OCI-LY7 (cell line): ENCODE data around the gene ATG16L2. TPM values are rescaled to one million over a fixed set of nuclear protein-coding genes. Genes with fewer than 3 reads are reported as not detected.

Experiments
- BruUV-seq: library from RNA; stranded (reverse); fragments of 400-500 nt; replicated peaks from 2 replicates; lab custom pipeline; 2021; lab: Mats Ljungman, UMichigan
- CTCF ChIA-PET: fragments of 300-600 bp; sonication (Branson Sonifier 250); formaldehyde crosslinking; loops from one replicate; lab custom pipeline; 2022; ENCODE audit warnings: antibody characterized with exemption; ENCODE audit not compliant: unreplicated experiment; lab: Charles Lee
- POLR2A ChIA-PET: fragments of 300-600 bp; sonication (Branson Sonifier 250); formaldehyde crosslinking; loops from one replicate; lab custom pipeline; 2022; ENCODE audit warnings: antibody characterized with exemption; lab: Charles Lee
- DNase-seq: peaks from one replicate; pipeline ENCODE4 v3.0.0-alpha.2; 2015; ENCODE audit warnings: low spot score
- H2AFZ ChIP-seq: fragments of 200-600 bp; sonication (generic), shearing (Covaris generic); 2 replicates; pipeline ENCODE4 v1.6.1; 2014; ENCODE audit warnings: mild to moderate bottlenecking, antibody characterized with exemption, low read length, moderate library complexity
- H3K27ac ChIP-seq: fragments of 200-600 bp; sonication (generic); 2 replicates; pipeline ENCODE4 v1.5.1; 2014; ENCODE audit warnings: mixed run types, low read depth, mild to moderate bottlenecking, moderate library complexity, low read length, inconsistent platforms; ENCODE audit not compliant: poor library complexity, severe bottlenecking
- H3K36me3 ChIP-seq: fragments of 200-600 bp; sonication (generic); 2 replicates; pipeline ENCODE4 v1.6.1; 2014; ENCODE audit warnings: mild to moderate bottlenecking, antibody characterized with exemption, low read length, moderate library complexity, mixed read lengths; ENCODE audit not compliant: insufficient read depth
- H3K4me1 ChIP-seq: fragments of 200-600 bp; sonication (generic); 2 replicates; pipeline ENCODE4 v1.5.1; 2014; ENCODE audit warnings: mild to moderate bottlenecking, low read length; ENCODE audit not compliant: insufficient read depth, poor library complexity, severe bottlenecking
- H3K4me2 ChIP-seq: fragments of 200-600 bp; sonication (generic); 2 replicates; pipeline ENCODE4 v1.6.1; 2014; ENCODE audit warnings: mild to moderate bottlenecking, low read length
- H3K4me3 ChIP-seq: fragments of 200-600 bp; sonication (generic); 2 replicates; pipeline ENCODE4 v1.5.1; 2014; ENCODE audit warnings: mild to moderate bottlenecking, low read depth, low read length; ENCODE audit not compliant: poor library complexity, severe bottlenecking
- H3K79me2 ChIP-seq: fragments of 200-600 bp; sonication (generic); 2 replicates; pipeline ENCODE4 v1.6.1; 2016; ENCODE audit warnings: low read depth, mild to moderate bottlenecking, low read length, moderate library complexity, mixed read lengths; ENCODE audit not compliant: insufficient read depth
- H3K9me2 ChIP-seq: fragments of 200-600 bp; sonication (generic); 2 replicates; pipeline ENCODE4 v1.6.1; 2016; ENCODE audit warnings: mild to moderate bottlenecking, low read length, mixed read lengths; ENCODE audit not compliant: insufficient read depth
- H3K9me3 ChIP-seq: fragments of 200-600 bp; sonication (generic); 2 replicates; pipeline ENCODE4 v1.6.1; 2014; ENCODE audit warnings: mild to moderate bottlenecking, mixed run types, low read length, mixed read lengths
- H4K20me1 ChIP-seq: fragments of 200-600 bp; sonication (generic); 2 replicates; pipeline ENCODE4 v1.6.1; 2014; ENCODE audit warnings: mild to moderate bottlenecking, antibody characterized with exemption, low read length, moderate library complexity, mixed read lengths; ENCODE audit not compliant: insufficient read depth
- CTCF ChIP-seq: fragments of 200-600 bp; sonication (generic); conservative IDR thresholded peaks from 2 replicates; pipeline ENCODE4 v1.5.1; 2014; ENCODE audit warnings: mild to moderate bottlenecking, antibody characterized with exemption, low read length, moderate library complexity, mixed read lengths
- EZH2phosphoT487 ChIP-seq: fragments of 200-600 bp; sonication (generic); IDR thresholded peaks from 2 replicates; pipeline ENCODE4 v1.6.1; 2018; ENCODE audit warnings: low read depth, borderline replicate concordance, mild to moderate bottlenecking, mixed run types, antibody characterized with exemption, low read length, moderate library complexity, mixed read lengths
- intact Hi-C: fragments of 100-400 bp; cut with micrococcal nuclease; formaldehyde crosslinking; loops from one replicate; pipeline ENCODE4 v1.10.0; 2022; ENCODE audit not compliant: unreplicated experiment
- total RNA-seq, 2 experiments: library from RNA; depleted of rRNA in 1 of 2; stranded (reverse); fragments of >200 nt in 1 of 2; shearing (Covaris generic) in 1 of 2; gene quantifications; 2 replicates each; pipeline ENCODE4 v1.2.3, GENCODE V29; 2014 to 2022

Gene ATG16L2
- total RNA-seq, 2 experiments from 2014 or later, result 103 to 108 TPM

GRCh38 chr11:72776117-72776843, 37.9 kb upstream of the ATG16L2 start:
- Histone ChIP-seq H3K4me2 (no peak overlapping the region), H3K79me2 (no peaks in the 10 kb centered on the region), H3K9me3 (no peaks in the 10 kb centered on the region), H3K36me3 (no peaks in the 10 kb centered on the region), H3K27ac (no peak overlapping the region), H3K4me1 (no peaks in the 10 kb centered on the region), H4K20me1 (no peaks in the 10 kb centered on the region), H2AFZ (no peak overlapping the region), H3K9me2 (no peaks in the 10 kb centered on the region), H3K4me3 (no peak overlapping the region)
- TF ChIP-seq EZH2phosphoT487 (no peak), CTCF (no peak)
- intact Hi-C loops, result no loop called here
- no peak for DNase-seq
- ChIA-PET CTCF (no interaction called here), POLR2A (interaction anchor here (1.0 kb wide), 1 partner anchor 16 kb away, joined by 4 read pairs; no protein-coding TSS in a partner anchor)
- no TSS peak for BruUV-seq

GRCh38 chr11:72776844-72777754, 37.1 kb upstream of the ATG16L2 start:
- intact Hi-C loops, result no loop called here
- Histone ChIP-seq H3K27ac (no peak overlapping the region), H2AFZ (no peak overlapping the region), H3K9me2 (no peaks in the 10 kb centered on the region), H3K9me3 (no peaks in the 10 kb centered on the region), H3K36me3 (no peaks in the 10 kb centered on the region), H3K79me2 (no peaks in the 10 kb centered on the region), H4K20me1 (no peaks in the 10 kb centered on the region), H3K4me1 (peaks cover 3% of the 10 kb centered on the region), H3K4me2 (no peak overlapping the region), H3K4me3 (no peak overlapping the region)
- no peak for TF ChIP-seq EZH2phosphoT487
- no peak for TF ChIP-seq CTCF
- BruUV-seq, result no TSS peak
- ChIA-PET POLR2A (interaction anchor here (0.5 to 1.0 kb wide), 3 partner anchors 15 to 42 kb away, joined by 3 to 4 read pairs (median 3); no protein-coding TSS in a partner anchor), CTCF (no interaction called here)
- no peak for DNase-seq
